Loucy (cell line): ENCODE data around the gene TOP2A.

Experiments
- H2AFZ ChIP-seq: fragments of 200-600 bp; sonication (generic); 2 replicates; pipeline ENCODE4 v1.6.0; 2016; ENCODE audit warnings: antibody characterized with exemption, mild to moderate bottlenecking, low read length, moderate library complexity
- H3F3A ChIP-seq: fragments of 200-600 bp; 2 replicates; pipeline ENCODE4 v1.6.0; 2016; ENCODE audit warnings: antibody characterized with exemption, low read depth, mild to moderate bottlenecking
- H3K27me3 ChIP-seq: fragments of 200-600 bp; sonication (generic); 2 replicates; pipeline ENCODE4 v1.6.1; 2014; ENCODE audit warnings: low read length, mild to moderate bottlenecking; ENCODE audit not compliant: insufficient read depth, poor library complexity, severe bottlenecking
- H3K36me3 ChIP-seq: fragments of 200-600 bp; sonication (generic); 2 replicates; pipeline ENCODE4 v1.6.1; 2016; ENCODE audit warnings: low read length; ENCODE audit not compliant: insufficient read depth
- H3K4me1 ChIP-seq: fragments of 200-600 bp; sonication (generic); 2 replicates; pipeline ENCODE4 v1.5.1; 2014; ENCODE audit warnings: low read length, mild to moderate bottlenecking; ENCODE audit not compliant: insufficient read depth, poor library complexity, severe bottlenecking
- H3K4me2 ChIP-seq: fragments of 200-600 bp; sonication (generic); 2 replicates; pipeline ENCODE4 v1.6.0; 2014; ENCODE audit warnings: antibody characterized with exemption, low read length, low read depth, mild to moderate bottlenecking; ENCODE audit not compliant: poor library complexity, severe bottlenecking
- H3K4me3 ChIP-seq: fragments of 200-600 bp; sonication (generic); 2 replicates; pipeline ENCODE4 v1.5.1; 2014; ENCODE audit warnings: low read length, mild to moderate bottlenecking, mixed read lengths; ENCODE audit not compliant: poor library complexity, severe bottlenecking
- H3K79me2 ChIP-seq: fragments of 200-600 bp; sonication (generic); 2 replicates; pipeline ENCODE4 v1.6.1; 2014; ENCODE audit warnings: low read length; ENCODE audit not compliant: insufficient read depth
- H3K9ac ChIP-seq: fragments of 200-600 bp; sonication (generic); 2 replicates; pipeline ENCODE4 v1.6.0; 2014; ENCODE audit warnings: mild to moderate bottlenecking, low read depth, low read length, moderate library complexity; ENCODE audit not compliant: poor library complexity, severe bottlenecking
- H3K9me2 ChIP-seq: fragments of 200-600 bp; sonication (generic); replicated peaks from 2 replicates; pipeline ENCODE4 v1.6.1; 2016; ENCODE audit warnings: low read depth, low read length, mixed read lengths
- H3K9me3 ChIP-seq: fragments of 200-600 bp; sonication (generic); 2 replicates; pipeline ENCODE4 v1.6.1; 2014; ENCODE audit warnings: mild to moderate bottlenecking, antibody characterized with exemption, low read length, low read depth; ENCODE audit not compliant: insufficient read depth
- H4K20me1 ChIP-seq: fragments of 200-600 bp; sonication (generic); 2 replicates; pipeline ENCODE4 v1.6.0; 2014; ENCODE audit warnings: antibody characterized with exemption, low read length, mild to moderate bottlenecking; ENCODE audit not compliant: insufficient read depth, poor library complexity, severe bottlenecking
- EZH2phosphoT487 ChIP-seq: fragments of 200-600 bp; IDR thresholded peaks from 2 replicates; pipeline ENCODE4 v1.6.1; 2018; ENCODE audit warnings: antibody characterized with exemption, mild to moderate bottlenecking, moderate library complexity, borderline replicate concordance
- TF ChIP-seq, protein P1 (sequence below): fragments of 200-600 bp; sonication (generic); conservative IDR thresholded peaks from 2 replicates; pipeline ENCODE4 v1.5.1; 2014; ENCODE audit warnings: mild to moderate bottlenecking, antibody characterized with exemption, low read length

Gene TOP2A

GRCh38 chr17:40340880-40341807 is 76.6 kb downstream of the TOP2A start:
- peaks cover 82% of the 10 kb centered on the region for H3K79me2 ChIP-seq
- no peaks in the 10 kb centered on the region for H3K9me3 ChIP-seq
- no peaks in the 10 kb centered on the region for H3K27me3 ChIP-seq
- no peak overlapping the region; the same call in 1 of the 2 replicates for H2AFZ ChIP-seq
- H3K36me3 ChIP-seq: no peaks in the 10 kb centered on the region
- TF ChIP-seq EZH2phosphoT487: no peak
- TF ChIP-seq, protein P1, sequence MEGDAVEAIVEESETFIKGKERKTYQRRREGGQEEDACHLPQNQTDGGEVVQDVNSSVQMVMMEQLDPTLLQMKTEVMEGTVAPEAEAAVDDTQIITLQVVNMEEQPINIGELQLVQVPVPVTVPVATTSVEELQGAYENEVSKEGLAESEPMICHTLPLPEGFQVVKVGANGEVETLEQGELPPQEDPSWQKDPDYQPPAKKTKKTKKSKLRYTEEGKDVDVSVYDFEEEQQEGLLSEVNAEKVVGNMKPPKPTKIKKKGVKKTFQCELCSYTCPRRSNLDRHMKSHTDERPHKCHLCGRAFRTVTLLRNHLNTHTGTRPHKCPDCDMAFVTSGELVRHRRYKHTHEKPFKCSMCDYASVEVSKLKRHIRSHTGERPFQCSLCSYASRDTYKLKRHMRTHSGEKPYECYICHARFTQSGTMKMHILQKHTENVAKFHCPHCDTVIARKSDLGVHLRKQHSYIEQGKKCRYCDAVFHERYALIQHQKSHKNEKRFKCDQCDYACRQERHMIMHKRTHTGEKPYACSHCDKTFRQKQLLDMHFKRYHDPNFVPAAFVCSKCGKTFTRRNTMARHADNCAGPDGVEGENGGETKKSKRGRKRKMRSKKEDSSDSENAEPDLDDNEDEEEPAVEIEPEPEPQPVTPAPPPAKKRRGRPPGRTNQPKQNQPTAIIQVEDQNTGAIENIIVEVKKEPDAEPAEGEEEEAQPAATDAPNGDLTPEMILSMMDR: no peak
- peak overlapping the region; percentile 74 for H3K4me3 ChIP-seq
- peak overlapping the region; percentile 84 for H3K4me2 ChIP-seq
- H3K9ac ChIP-seq: peak overlapping the region; percentile 75
- H4K20me1 ChIP-seq: no peaks in the 10 kb centered on the region
- 0 out of 2 replicates have a peak, but pooled peaks cover 9% of the 10 kb centered on the region for H3F3A ChIP-seq
- H3K9me2 ChIP-seq: no peaks in the 10 kb centered on the region
- peaks cover 75% of the 10 kb centered on the region for H3K4me1 ChIP-seq

- no peaks in the 10 kb centered on the region for H3K27me3 ChIP-seq
- no peaks in the 10 kb centered on the region for H4K20me1 ChIP-seq
- no peaks in the 10 kb centered on the region for H3K9me3 ChIP-seq
- no peak for TF ChIP-seq EZH2phosphoT487
- TF ChIP-seq, protein P1: no peak
- peaks cover 80% of the 10 kb centered on the region for H3K79me2 ChIP-seq
- peak overlapping the region; percentile 84 for H3K4me2 ChIP-seq
- peaks cover 67% of the 10 kb centered on the region for H3K4me1 ChIP-seq
- H3K36me3 ChIP-seq: no peaks in the 10 kb centered on the region
- peak overlapping the region; percentile 75 for H3K9ac ChIP-seq
- no peak overlapping the region for H2AFZ ChIP-seq
- 0 out of 2 replicates have a peak, but pooled peaks cover 9% of the 10 kb centered on the region for H3F3A ChIP-seq
- no peaks in the 10 kb centered on the region for H3K9me2 ChIP-seq
- H3K4me3 ChIP-seq: peak overlapping the region; percentile 74
These were observed 77.4 kb downstream of the TOP2A start for GRCh38 chr17:40340327-40340726.

GRCh38 chr17:40338941-40339649 is 78.6 kb downstream of the TOP2A start:
- no peaks in the 10 kb centered on the region for H4K20me1 ChIP-seq
- no peaks in the 10 kb centered on the region for H3K36me3 ChIP-seq
- peak overlapping the region; percentile 51 for H3K4me3 ChIP-seq
- H3K9ac ChIP-seq: peak overlapping the region; percentile 75
- H3K9me3 ChIP-seq: no peaks in the 10 kb centered on the region
- H2AFZ ChIP-seq: no peak overlapping the region
- peaks cover 83% of the 10 kb centered on the region for H3K79me2 ChIP-seq
- H3K4me1 ChIP-seq: peaks cover 63% of the 10 kb centered on the region
- no peaks in the 10 kb centered on the region for H3K9me2 ChIP-seq
- H3F3A ChIP-seq: 0 out of 2 replicates have a peak, but pooled peaks cover 9% of the 10 kb centered on the region
- H3K27me3 ChIP-seq: no peaks in the 10 kb centered on the region
- TF ChIP-seq, protein P1: no peak
- TF ChIP-seq EZH2phosphoT487: no peak
- H3K4me2 ChIP-seq: peak overlapping the region; percentile 84
